HT-29 (cell line): Measurements from ENCODE around the gene TRMT11. TPM values are rescaled to one million over a fixed set of nuclear protein-coding genes. Genes with fewer than 3 reads are reported as not detected.
"Not testable (repeated sequence)": the region's sequence is repeated elsewhere in the genome, so short reads cannot be mapped to it uniquely, and the experiment has no call there.

Experiments used
- DNase-seq: peaks from one replicate; pipeline ENCODE4 v3.0.0-alpha.2; 2015; ENCODE audit warnings: low spot score
- total RNA-seq: library from RNA; depleted of rRNA; stranded (reverse); fragments of >200 nt; shearing (Covaris generic); gene quantifications from 2 replicates; pipeline ENCODE4 v1.2.3, GENCODE V29; 2014

Gene TRMT11
- total RNA-seq, 1 experiment from 2014 or later, result 13.8 TPM

GRCh38 chr6:126042001-126042419 lies 55.7 kb downstream of the TRMT11 start:
- no peak for DNase-seq

GRCh38 chr6:126047648-126048047 lies 61.3 kb downstream of the TRMT11 start:
- no peak for DNase-seq

GRCh38 chr6:126048635-126049034 lies 62.3 kb downstream of the TRMT11 start:
- DNase-seq, result no peak

- no peak for DNase-seq
These were observed 64.5 kb downstream of the TRMT11 start for GRCh38 chr6:126050795-126051194.

GRCh38 chr6:126051791-126052190 lies 65.5 kb downstream of the TRMT11 start:
- DNase-seq, result no peak

- no peak for DNase-seq
These were observed 66.1 kb downstream of the TRMT11 start for GRCh38 chr6:126052485-126052884.

- DNase-seq, result peak; percentile 71
These were observed 67.9 kb downstream of the TRMT11 start for GRCh38 chr6:126054258-126054702.

GRCh38 chr6:126054802-126055201 lies 68.5 kb downstream of the TRMT11 start:
- DNase-seq, result peak; percentile 18

- DNase-seq, result no peak
These were observed 69.1 kb downstream of the TRMT11 start for GRCh38 chr6:126055449-126055848.

- DNase-seq, result no peak
These were observed 70.1 kb downstream of the TRMT11 start for GRCh38 chr6:126056355-126057004.

GRCh38 chr6:126058085-126058484 lies 71.7 kb downstream of the TRMT11 start:
- not testable (repeated sequence) for DNase-seq

GRCh38 chr6:126060400-126060799 lies 74.1 kb downstream of the TRMT11 start:
- no peak for DNase-seq

- no peak for DNase-seq
These were observed 77.3 kb downstream of the TRMT11 start for GRCh38 chr6:126063512-126064146.

GRCh38 chr6:126064257-126064747 lies 78.0 kb downstream of the TRMT11 start:
- no peak for DNase-seq

- DNase-seq, result no peak
These were observed 78.5 kb downstream of the TRMT11 start for GRCh38 chr6:126064748-126065401.

- no peak for DNase-seq
These were observed 80.0 kb downstream of the TRMT11 start for GRCh38 chr6:126066053-126067048.

- DNase-seq, result no peak
These were observed 80.7 kb downstream of the TRMT11 start for GRCh38 chr6:126067073-126067472.

GRCh38 chr6:126069449-126069848 lies 83.1 kb downstream of the TRMT11 start:
- DNase-seq, result no peak

- no peak for DNase-seq
These were observed 84.8 kb downstream of the TRMT11 start for GRCh38 chr6:126071000-126071647.

GRCh38 chr6:126072172-126072571 lies 85.8 kb downstream of the TRMT11 start:
- no peak for DNase-seq

- DNase-seq, result no peak
These were observed 86.5 kb downstream of the TRMT11 start for GRCh38 chr6:126072834-126073233.
